Naive B cell (primary cell): Measurements from ENCODE around the gene RAD51B. TPM values are rescaled to one million over a fixed set of nuclear protein-coding genes. Genes with fewer than 3 reads are reported as not detected.

Experiments used
- ATAC-seq, 2 donors: fragments of 150-1000 bp; cut with Tn5 transposase; 2 replicates each; pipeline ENCODE4 v1.10.0; 2021; ENCODE audit warnings: low read depth in 2 of 2, mild to moderate bottlenecking in 2 of 2, moderate library complexity in 2 of 2
- DNase-seq: peaks from one replicate; pipeline ENCODE4 v3.0.0; 2022
- H3K27ac Mint-ChIP-seq, 6 donors: one replicate each; pipeline ENCODE4 v1.8.0; 2020 to 2022; ENCODE audit warnings: mild to moderate bottlenecking in 6 of 6, mixed read lengths in 6 of 6, moderate library complexity in 5 of 6, inconsistent platforms in 2 of 6
- H3K27me3 Mint-ChIP-seq, 3 donors: one replicate each; pipeline ENCODE4 v1.8.0; 2021 to 2022; ENCODE audit warnings: mixed read lengths in 3 of 3, mild to moderate bottlenecking in 1 of 3
- H3K36me3 Mint-ChIP-seq, 2 donors: one replicate each; pipeline ENCODE4 v1.8.0; 2020 to 2022; ENCODE audit warnings: mixed read lengths in 2 of 2, inconsistent platforms in 1 of 2, mild to moderate bottlenecking in 1 of 2
- H3K4me1 Mint-ChIP-seq, 3 donors: one replicate each; pipeline ENCODE4 v1.8.0; 2020 to 2022; ENCODE audit warnings: mixed read lengths in 3 of 3, inconsistent platforms in 1 of 3, mild to moderate bottlenecking in 1 of 3, moderate library complexity in 1 of 3
- H3K4me3 Mint-ChIP-seq, 8 donors: one replicate each; pipeline ENCODE4 v1.8.0; 2020 to 2022; ENCODE audit warnings: mild to moderate bottlenecking in 8 of 8, mixed read lengths in 8 of 8, moderate library complexity in 8 of 8, inconsistent platforms in 2 of 8
- H3K9me3 Mint-ChIP-seq, 7 donors: one replicate each; pipeline ENCODE4 v1.8.0; 2020 to 2022; ENCODE audit warnings: mixed read lengths in 7 of 7, mild to moderate bottlenecking in 5 of 7, inconsistent platforms in 2 of 7, moderate library complexity in 1 of 7
- polyA plus RNA-seq, 6 donors: library from polyadenylated mRNA; unstranded; fragments of 300-500 nt; fragmentation: Illumina TruSeq; gene quantifications; one replicate each; pipeline ENCODE4 v1.2.3, GENCODE V29; 2021; ENCODE audit warnings: low read depth in 6 of 6

RAD51B gene
- polyA plus RNA-seq, 6 donors from 2014 or later: 27.4 to 37.2 (median 31.8) TPM

DNA sequence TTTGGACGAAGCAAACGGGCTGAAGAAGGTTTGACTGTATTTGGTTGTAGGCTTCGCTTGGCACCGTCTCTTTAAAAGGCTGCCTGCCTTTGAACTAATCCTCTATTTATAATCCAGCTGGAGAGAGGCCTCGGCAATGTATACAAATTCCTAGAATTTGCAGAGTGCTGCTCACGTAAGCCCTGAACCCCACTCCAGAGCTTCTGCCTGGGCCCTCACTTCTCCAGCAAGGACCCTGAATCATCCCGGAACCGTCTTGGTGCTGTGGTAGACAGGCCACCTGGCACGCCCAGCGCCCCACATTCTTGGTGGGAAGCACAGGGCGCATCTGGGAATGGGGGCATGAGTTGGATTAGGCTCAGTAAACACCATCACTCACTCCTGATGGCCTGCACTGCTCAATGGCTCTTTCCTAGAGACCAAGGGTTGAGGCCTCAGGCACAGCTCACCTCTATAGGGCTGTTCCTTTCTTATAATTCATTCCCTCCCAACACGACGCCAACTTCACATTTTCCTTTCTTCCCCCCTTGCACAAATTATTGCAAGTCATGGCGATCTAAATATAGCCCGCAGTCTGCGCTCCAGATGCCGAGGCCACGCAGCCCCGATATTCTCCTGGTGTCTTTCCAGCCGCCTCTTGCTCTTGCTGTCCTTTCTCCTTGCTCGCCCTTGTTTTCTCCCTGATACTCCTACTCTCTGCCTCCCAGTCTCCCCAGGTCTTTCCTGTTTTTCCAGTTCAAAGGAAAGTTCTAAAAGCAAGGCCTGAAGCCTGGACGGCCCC, 832.3 kb downstream of the RAD51B start:
- H3K36me3 Mint-ChIP-seq: peaks cover 16 to 18% of the 10 kb centered on the region in 2 donors
- H3K4me3 Mint-ChIP-seq: no peak overlapping the region
- H3K4me1 Mint-ChIP-seq: peaks cover 27 to 48% (median 43%) of the 10 kb centered on the region in 3 donors
- H3K27ac Mint-ChIP-seq: peak overlapping the region in 2 of 6 donors; percentile 7 to 18
- H3K9me3 Mint-ChIP-seq: peaks cover 0 to 5% (median 0%) of the 10 kb centered on the region in 7 donors
- no peaks in the 10 kb centered on the region for H3K27me3 Mint-ChIP-seq
- DNase-seq: no peak
- ATAC-seq: no peak

DNA sequence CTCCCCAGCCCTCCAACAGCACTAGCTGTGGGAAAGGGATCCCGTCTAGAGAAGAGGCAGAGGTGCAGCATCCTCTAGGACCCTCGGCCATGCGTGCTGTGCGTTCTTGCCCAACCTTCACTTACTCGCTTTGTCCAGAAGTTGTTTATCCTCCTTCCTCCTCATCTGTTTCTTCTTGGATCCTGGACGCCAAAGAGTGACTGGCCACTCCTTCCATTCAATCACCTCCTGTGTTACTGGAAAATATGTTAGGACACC, 832.8 kb downstream of the RAD51B start:
- H3K27ac Mint-ChIP-seq: peak overlapping the region in 4 of 6 donors; percentile 7 to 28 (median 22)
- no peaks in the 10 kb centered on the region for H3K27me3 Mint-ChIP-seq
- DNase-seq (no peak), ATAC-seq (no peak)
- peaks cover 27 to 49% (median 43%) of the 10 kb centered on the region in 3 donors for H3K4me1 Mint-ChIP-seq
- H3K36me3 Mint-ChIP-seq: peaks cover 16 to 18% of the 10 kb centered on the region in 2 donors
- H3K9me3 Mint-ChIP-seq: peaks cover 0 to 5% (median 0%) of the 10 kb centered on the region in 7 donors
- no peak overlapping the region for H3K4me3 Mint-ChIP-seq

DNA sequence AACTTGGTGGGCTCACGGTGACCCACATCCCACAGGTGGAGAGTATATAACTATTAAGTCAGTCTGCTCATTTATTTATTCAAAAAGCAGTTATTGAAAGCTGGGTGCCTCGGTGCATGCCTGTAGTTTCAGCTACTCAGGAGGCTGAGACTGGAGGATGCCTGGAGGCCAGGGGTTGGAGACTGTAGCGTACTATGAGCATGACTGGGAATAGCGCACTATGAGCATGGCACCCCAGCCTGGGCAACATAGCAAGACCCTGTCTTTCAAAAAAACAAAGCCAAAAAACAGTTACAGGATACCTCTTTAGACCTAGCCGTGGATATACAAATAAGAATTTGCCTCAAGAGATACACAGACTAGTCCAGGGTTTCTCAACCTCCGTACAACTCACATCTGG, 833.5 kb downstream of the RAD51B start:
- no peak for ATAC-seq
- no peak for DNase-seq
- H3K27me3 Mint-ChIP-seq: no peaks in the 10 kb centered on the region
- peaks cover 16 to 18% of the 10 kb centered on the region in 2 donors for H3K36me3 Mint-ChIP-seq
- H3K4me3 Mint-ChIP-seq: no peak overlapping the region
- H3K4me1 Mint-ChIP-seq: peaks cover 27 to 49% (median 43%) of the 10 kb centered on the region in 3 donors
- peak overlapping the region in 2 of 6 donors; percentile 24 to 27 for H3K27ac Mint-ChIP-seq
- H3K9me3 Mint-ChIP-seq: peaks cover 0 to 5% (median 0%) of the 10 kb centered on the region in 7 donors

DNA sequence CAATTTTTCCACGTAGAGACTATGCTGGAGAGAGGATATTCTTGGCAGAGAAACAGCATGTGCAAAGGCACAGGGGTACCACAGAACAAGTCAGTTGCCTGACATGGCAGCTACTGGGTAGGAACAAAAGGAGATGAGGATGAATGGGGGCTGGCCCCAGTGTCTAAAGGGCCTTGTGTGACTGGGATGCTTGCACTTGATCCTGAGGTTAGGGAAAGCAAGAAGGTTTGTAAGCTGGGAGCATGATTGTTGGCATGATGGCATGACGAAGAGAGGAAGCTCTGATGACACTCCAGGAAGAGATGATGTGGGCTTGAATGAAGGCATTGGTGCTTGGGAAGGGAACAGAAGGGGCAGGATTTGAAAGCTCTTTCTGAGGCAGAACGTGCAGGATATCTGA, 834.2 kb downstream of the RAD51B start:
- Mint-ChIP-seq H3K4me1 (peaks cover 32 to 52% (median 50%) of the 10 kb centered on the region in 3 donors), H3K9me3 (peaks cover 0 to 5% (median 0%) of the 10 kb centered on the region in 7 donors), H3K27ac (peak overlapping the region in 3 of 6 donors; percentile 1 to 95 (median 44)), H3K36me3 (peaks cover 20 to 24% of the 10 kb centered on the region in 2 donors), H3K27me3 (no peaks in the 10 kb centered on the region), H3K4me3 (no peak overlapping the region)
- ATAC-seq (no peak), DNase-seq (no peak)

DNA sequence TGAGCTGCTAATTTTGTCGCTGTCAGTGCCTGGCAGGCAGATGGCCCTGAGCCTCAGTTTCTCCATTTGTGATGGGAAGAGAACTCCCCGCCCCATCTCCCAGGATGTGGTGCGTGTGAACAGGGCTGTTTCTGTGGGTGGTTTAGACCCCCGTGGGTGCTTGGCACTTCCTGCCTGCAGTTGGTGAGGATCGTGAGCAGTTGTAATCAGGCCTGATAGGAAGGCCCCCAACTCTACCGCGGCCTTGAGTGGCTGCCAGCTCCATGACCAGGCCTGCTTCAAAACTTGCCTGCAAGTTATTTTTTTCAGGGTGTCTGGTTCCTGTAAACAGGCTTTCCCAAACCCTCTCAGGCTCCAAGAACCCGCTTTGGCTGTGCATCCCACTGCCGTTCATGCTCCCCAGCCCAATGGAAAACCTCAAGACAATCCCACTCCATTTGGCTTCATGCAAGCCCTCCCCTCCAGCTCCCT, 834.9 kb downstream of the RAD51B start:
- H3K27me3 Mint-ChIP-seq: no peaks in the 10 kb centered on the region
- H3K36me3 Mint-ChIP-seq: peaks cover 15 to 25% of the 10 kb centered on the region in 2 donors
- H3K4me3 Mint-ChIP-seq: peak overlapping the region in 1 of 8 donors; percentile 9
- DNase-seq: no peak
- no peak for ATAC-seq
- H3K9me3 Mint-ChIP-seq: peaks cover 0 to 5% (median 0%) of the 10 kb centered on the region in 7 donors
- peak overlapping the region in 2 of 6 donors; percentile 1 to 84 for H3K27ac Mint-ChIP-seq
- peaks cover 32 to 53% (median 50%) of the 10 kb centered on the region in 3 donors for H3K4me1 Mint-ChIP-seq

DNA sequence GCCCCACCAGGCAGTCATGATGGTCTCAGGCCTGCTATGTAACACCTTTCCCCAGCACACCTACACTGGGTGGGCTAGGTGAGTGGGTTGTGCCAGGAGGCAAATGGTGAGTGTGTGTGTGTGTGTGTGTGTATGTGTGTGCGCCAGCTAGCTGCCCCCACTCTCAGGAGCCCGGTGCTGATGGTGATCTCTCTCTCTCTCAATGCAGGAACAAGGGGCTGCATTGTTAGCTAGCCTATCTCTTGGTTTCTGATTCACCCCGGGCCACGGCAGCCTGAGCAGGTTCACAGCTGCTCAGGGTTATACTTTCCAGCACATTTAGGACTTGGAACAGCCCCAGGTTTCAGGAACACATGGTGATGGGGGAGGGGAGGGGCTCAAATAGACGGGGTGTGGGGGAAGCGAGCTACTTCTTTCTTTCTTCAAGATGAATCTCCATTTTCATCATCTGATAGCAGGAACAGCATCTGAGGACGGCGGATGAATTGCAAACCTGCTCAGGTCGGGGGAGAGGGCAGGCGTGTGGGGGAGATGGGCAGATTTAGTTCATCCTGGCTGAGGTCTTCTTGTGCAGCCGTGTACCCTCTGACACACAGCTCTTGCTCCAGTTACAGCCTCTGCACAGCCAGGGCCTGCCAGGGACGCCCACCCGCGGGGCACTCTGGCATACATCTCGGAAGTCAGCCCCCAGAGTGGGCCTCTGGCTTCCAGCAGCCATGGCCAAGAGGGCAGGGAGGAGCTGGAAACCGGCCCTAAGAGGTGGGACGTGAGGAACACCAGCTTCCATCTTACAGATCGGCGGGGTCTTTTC, 835.6 kb downstream of the RAD51B start:
- peaks cover 12 to 25% of the 10 kb centered on the region in 2 donors for H3K36me3 Mint-ChIP-seq
- H3K4me3 Mint-ChIP-seq: peak overlapping the region in 5 of 8 donors; percentile 9 to 68 (median 21)
- no peaks in the 10 kb centered on the region for H3K27me3 Mint-ChIP-seq
- peak overlapping the region; percentile 1 to 92 (median 76) for H3K27ac Mint-ChIP-seq
- H3K9me3 Mint-ChIP-seq: peaks cover 0 to 5% (median 0%) of the 10 kb centered on the region in 7 donors
- ATAC-seq: no peak
- peaks cover 32 to 54% (median 50%) of the 10 kb centered on the region in 3 donors for H3K4me1 Mint-ChIP-seq
- no peak for DNase-seq

DNA sequence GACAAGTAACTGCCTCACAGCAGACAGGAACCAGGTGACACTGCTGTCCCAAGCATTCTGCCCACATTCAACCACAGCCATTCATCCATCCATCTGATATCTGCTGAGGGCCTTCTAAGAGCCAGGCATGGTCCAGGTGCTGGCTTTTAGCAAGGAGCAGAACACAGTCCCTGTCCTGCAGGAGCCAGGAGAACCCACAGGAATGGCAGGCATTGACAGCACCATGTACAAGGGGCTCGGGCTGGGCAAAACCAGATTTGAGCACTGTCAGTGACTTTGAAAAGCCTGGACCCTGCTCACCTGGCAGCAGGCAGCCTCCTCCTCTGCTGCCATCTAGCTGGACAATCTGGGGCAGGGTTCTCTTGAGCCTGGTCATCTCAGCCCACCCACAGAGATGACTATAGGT, 836.3 kb downstream of the RAD51B start:
- Mint-ChIP-seq H3K9me3 (peaks cover 0 to 5% (median 0%) of the 10 kb centered on the region in 7 donors), H3K27ac (peak overlapping the region in 5 of 6 donors; percentile 1 to 92 (median 47)), H3K27me3 (no peaks in the 10 kb centered on the region), H3K36me3 (peaks cover 11 to 25% of the 10 kb centered on the region in 2 donors), H3K4me3 (peak overlapping the region in 2 of 8 donors; percentile 15 to 24), H3K4me1 (peaks cover 35 to 61% (median 45%) of the 10 kb centered on the region in 3 donors)
- ATAC-seq: no peak
- DNase-seq: no peak

DNA sequence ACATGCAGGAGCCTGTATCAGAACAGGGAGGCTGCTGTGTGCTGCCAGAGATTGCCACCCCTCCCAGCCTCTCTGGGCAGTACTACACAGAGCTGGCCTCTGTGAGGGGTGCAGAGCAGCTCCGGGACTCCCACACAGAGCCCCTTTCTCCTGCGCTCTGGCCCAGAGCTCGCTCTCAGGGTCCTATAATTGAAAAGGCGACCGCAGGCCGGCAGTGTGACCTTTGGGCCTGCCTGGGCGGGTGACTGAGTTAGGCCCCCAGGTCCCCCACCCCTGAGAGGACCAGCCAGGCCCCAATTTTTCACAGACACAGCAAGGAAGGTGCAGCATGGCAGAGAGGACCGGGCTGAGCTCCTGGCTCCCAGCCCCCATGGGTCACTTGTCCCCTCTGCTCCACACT, 836.9 kb downstream of the RAD51B start:
- H3K4me3 Mint-ChIP-seq: no peak overlapping the region
- H3K4me1 Mint-ChIP-seq: peaks cover 36 to 63% (median 45%) of the 10 kb centered on the region in 3 donors
- DNase-seq: no peak
- ATAC-seq: no peak
- peaks cover 0 to 5% (median 0%) of the 10 kb centered on the region in 7 donors for H3K9me3 Mint-ChIP-seq
- H3K27me3 Mint-ChIP-seq: no peaks in the 10 kb centered on the region
- peak overlapping the region in 2 of 6 donors; percentile 37 to 88 for H3K27ac Mint-ChIP-seq
- H3K36me3 Mint-ChIP-seq: peaks cover 11 to 25% of the 10 kb centered on the region in 2 donors

DNA sequence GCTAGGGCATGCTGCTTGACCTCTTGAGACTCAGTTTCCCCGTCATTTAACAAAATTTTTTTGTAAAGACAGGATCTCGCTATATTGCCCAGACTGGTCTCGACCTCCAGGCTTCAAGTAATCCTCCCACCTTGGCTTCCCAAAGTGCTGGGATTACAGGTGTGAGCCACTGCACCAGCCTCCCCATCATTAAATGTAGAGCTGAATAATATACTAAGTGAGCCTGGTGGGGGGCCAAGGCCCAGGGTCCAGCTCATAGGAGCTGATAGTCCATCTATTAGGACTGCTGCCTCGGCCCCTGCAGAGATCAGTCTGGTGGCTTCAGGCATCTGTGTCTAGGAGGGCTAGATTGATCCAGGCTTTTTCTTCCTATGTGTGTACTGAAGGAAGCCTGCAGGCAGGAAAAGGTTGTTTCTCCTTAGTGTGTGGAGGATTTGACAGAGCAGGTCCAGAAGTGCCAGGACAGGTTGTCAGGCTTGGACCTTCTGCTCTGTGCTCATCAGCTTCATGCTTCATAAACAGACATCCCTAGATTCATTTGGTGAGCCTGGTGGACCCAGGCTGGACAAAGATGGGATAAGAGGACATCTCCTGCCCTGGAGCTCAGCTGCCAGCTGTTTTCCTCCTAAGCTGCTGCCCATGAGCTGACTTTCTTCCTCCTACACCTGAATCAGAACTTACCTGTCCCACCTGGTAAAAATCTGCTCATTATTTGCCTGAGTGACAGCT, 837.9 kb downstream of the RAD51B start:
- H3K27ac Mint-ChIP-seq: peak overlapping the region in 3 of 6 donors; percentile 29 to 83 (median 33)
- H3K36me3 Mint-ChIP-seq: peaks cover 11 to 18% of the 10 kb centered on the region in 2 donors
- peaks cover 0 to 5% (median 0%) of the 10 kb centered on the region in 7 donors for H3K9me3 Mint-ChIP-seq
- DNase-seq (no peak), ATAC-seq (no peak)
- H3K4me1 Mint-ChIP-seq: peaks cover 39 to 66% (median 46%) of the 10 kb centered on the region in 3 donors
- no peaks in the 10 kb centered on the region for H3K27me3 Mint-ChIP-seq
- H3K4me3 Mint-ChIP-seq: peak overlapping the region in 1 of 8 donors; percentile 21

DNA sequence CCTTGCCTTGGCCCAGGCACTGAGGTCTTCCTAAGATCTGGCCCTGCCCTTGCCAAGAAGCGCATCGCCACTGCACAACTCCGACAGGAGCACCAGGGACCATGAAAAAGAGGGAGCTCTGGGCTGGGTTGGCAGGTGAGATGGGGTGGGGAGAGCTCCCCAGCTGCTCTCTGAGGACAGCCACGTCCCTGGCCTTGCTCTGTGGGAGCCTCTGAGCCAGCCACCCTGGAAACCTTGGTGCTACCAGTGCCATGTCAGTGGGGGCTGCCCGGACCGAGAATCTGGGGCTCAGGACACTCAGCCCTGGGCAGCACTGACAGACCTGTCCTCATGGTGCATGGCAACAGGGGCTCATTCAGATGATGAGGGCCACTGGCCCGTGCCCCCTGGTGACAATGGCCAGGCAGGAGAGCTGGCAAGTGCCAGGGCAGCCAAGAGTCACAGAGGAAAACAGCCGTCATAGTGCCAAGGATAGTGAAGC, 838.5 kb downstream of the RAD51B start:
- ATAC-seq: no peak
- Mint-ChIP-seq H3K9me3 (peaks cover 0 to 5% (median 0%) of the 10 kb centered on the region in 7 donors), H3K4me1 (peaks cover 42 to 68% (median 45%) of the 10 kb centered on the region in 3 donors), H3K27ac (peak overlapping the region in 3 of 6 donors; percentile 29 to 83 (median 33)), H3K36me3 (peaks cover 11 to 15% of the 10 kb centered on the region in 2 donors), H3K27me3 (no peaks in the 10 kb centered on the region), H3K4me3 (no peak overlapping the region)
- DNase-seq: no peak

DNA sequence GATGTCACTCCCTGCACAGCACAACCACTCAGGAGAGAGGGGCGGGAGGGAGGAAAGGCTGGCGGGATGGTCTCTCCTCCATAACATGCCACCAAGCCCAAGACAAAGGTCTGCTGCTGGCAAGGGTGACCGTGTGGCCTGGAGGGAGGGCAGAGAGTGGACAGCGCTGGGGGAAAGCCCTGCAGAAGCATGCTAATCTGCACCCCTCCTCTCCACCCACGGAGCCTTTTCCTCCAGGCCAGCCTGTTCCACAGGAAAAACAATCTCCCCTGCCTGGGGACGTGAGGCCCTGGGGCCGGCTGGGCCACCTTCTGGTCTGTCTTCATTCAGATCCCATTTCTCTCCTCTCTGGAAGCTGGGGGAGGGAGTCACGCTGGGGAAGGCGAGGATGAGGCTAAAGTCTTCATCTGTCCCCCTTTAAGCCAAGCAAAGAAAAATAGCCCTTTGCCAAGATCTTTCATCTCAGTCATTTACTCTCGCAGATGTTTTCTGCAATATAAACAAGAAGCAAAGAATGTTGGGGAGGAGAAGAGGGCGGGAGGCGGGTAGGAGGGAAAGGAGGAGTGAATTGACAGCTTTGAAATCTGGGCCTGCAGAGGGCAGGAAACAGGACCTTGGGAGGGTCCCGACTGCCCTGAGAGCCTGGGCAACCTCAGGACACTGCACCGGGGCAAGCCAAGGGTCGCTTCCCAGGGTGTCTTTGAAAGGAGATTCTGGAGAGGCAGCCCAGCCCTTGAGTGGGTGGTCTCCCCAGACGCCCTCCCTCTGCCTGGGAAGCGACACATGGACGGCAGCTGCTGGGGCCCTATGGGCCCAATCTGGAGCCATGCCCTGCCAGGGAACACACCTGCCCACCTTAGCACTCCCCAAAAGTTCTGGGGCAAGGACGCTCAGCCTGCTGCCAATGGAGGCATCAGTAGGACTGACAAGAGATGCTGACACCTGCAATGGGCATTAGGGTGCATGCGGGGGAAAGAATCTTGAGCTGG, 839.7 kb downstream of the RAD51B start:
- no peak for DNase-seq
- H3K4me1 Mint-ChIP-seq: peaks cover 40 to 71% (median 47%) of the 10 kb centered on the region in 3 donors
- no peaks in the 10 kb centered on the region for H3K27me3 Mint-ChIP-seq
- H3K9me3 Mint-ChIP-seq: no peaks in the 10 kb centered on the region
- ATAC-seq: no peak
- H3K4me3 Mint-ChIP-seq: no peak overlapping the region
- H3K36me3 Mint-ChIP-seq: peaks cover 4 to 7% of the 10 kb centered on the region in 2 donors
- H3K27ac Mint-ChIP-seq: peak overlapping the region in 3 of 6 donors; percentile 72 to 83 (median 76)

DNA sequence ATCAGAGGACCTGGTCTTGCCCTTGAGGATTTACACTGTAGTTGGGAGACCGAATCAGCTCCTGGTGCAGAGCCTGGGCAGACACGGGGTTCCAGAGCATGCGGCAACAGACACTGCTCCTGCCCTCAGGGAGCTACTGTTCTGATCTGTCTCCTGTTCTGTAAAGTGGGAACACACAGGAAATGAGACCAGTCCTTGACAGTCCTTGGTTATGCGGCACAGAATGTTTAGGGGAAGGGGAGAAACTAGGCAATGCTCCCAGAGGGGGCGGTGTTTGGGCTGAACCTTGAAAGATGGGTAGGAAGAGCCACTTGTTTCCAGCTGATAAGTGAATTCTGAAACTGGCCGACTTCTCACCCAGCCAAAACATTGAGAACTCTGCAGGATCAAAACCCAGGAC, 840.9 kb downstream of the RAD51B start:
- Mint-ChIP-seq H3K27ac (peak overlapping the region in 2 of 6 donors; percentile 34 to 47), H3K27me3 (no peaks in the 10 kb centered on the region), H3K36me3 (peaks cover 4 to 7% of the 10 kb centered on the region in 2 donors), H3K4me3 (peak overlapping the region in 1 of 8 donors; percentile 64), H3K9me3 (peaks cover 0 to 4% (median 0%) of the 10 kb centered on the region in 7 donors), H3K4me1 (peaks cover 40 to 70% (median 44%) of the 10 kb centered on the region in 3 donors)
- no peak for DNase-seq
- no peak for ATAC-seq
